Esophagus muscularis mucosa (tissue), 4 donors: Measurements from ENCODE around the gene SYTL1. TPM values are rescaled to one million over a fixed set of nuclear protein-coding genes. Genes with fewer than 3 reads are reported as not detected.

Experiments used
- DNase-seq: peaks from one replicate; pipeline ENCODE4 v3.0.0-alpha.2; 2017; ENCODE audit errors: extremely low spot score
- H3K27ac ChIP-seq, 4 donors: fragments of 200-600 bp; sonication (generic); replicated peaks in 1 of 4; 1 replicate in 3 of 4; 2 replicates in 1 of 4; pipeline ENCODE4 v1.5.1; 2016 to 2019; ENCODE audit warnings: mild to moderate bottlenecking in 1 of 4
- H3K27me3 ChIP-seq, 4 donors: fragments of 200-600 bp; sonication (generic); one replicate each; pipeline versions ENCODE4 v1.5.1 to v1.6.0; 2016 to 2019
- H3K36me3 ChIP-seq, 4 donors: fragments of 200-600 bp; sonication (generic); one replicate each; pipeline ENCODE4 v1.5.1; 2016 to 2019
- H3K4me1 ChIP-seq, 4 donors: fragments of 200-600 bp; sonication (generic); one replicate each; pipeline ENCODE4 v1.5.1; 2016 to 2019
- H3K4me3 ChIP-seq, 4 donors: fragments of 200-600 bp; sonication (generic); 1 replicate in 2 of 4; 2 replicates in 2 of 4; pipeline ENCODE4 v1.5.1; 2016 to 2019; ENCODE audit warnings: mild to moderate bottlenecking in 4 of 4, moderate library complexity in 1 of 4
- H3K9me3 ChIP-seq, 4 donors: fragments of 200-600 bp; sonication (generic); 1 replicate in 3 of 4; 2 replicates in 1 of 4; pipeline ENCODE4 v1.5.1; 2016 to 2019
- CTCF ChIP-seq, 3 experiments: fragments of 200-600 bp in 2 of 3; fragments of 450-650 bp in 1 of 3; sonication (generic) in 2 of 3; IDR thresholded peaks; one replicate each; pipeline ENCODE4 v1.5.1; 2017 to 2019; ENCODE audit warnings: antibody characterized with exemption in 3 of 3, mild to moderate bottlenecking in 2 of 3, moderate library complexity in 1 of 3
- EP300 ChIP-seq: sonication (generic); formaldehyde crosslinking; IDR thresholded peaks from one replicate; pipeline ENCODE4 v1.6.1; 2017; ENCODE audit warnings: antibody characterized with exemption
- POLR2A ChIP-seq: fragments of 450-650 bp; IDR thresholded peaks from one replicate; pipeline ENCODE4 v1.6.1; 2017; ENCODE audit warnings: antibody characterized with exemption, moderate library complexity, mild to moderate bottlenecking, low read depth
- POLR2AphosphoS5 ChIP-seq, 2 donors: sonication (generic); formaldehyde crosslinking; IDR thresholded peaks; one replicate each; pipeline ENCODE4 v1.6.1; 2017; ENCODE audit warnings: antibody characterized with exemption in 2 of 2
- WGBS: methylation state at CpG from one replicate; pipeline ENCODE4 v1.1.5; 2018; 5-methylcytosine and 5-hydroxymethylcytosine counted together
- intact Hi-C: fragments of 100-400 bp; cut with DNase I; formaldehyde crosslinking; loops from one replicate; pipeline ENCODE4 v1.15.1; 2023
- total RNA-seq, 4 donors: library from RNA; depleted of rRNA; stranded (reverse); fragments of >200 nt; gene quantifications; one replicate each; pipeline versions ENCODE4 v1.1.0 to v1.2.1, GENCODE V29; 2016

SYTL1 gene
- total RNA-seq, 4 donors from 2014 or later = 0.29 to 3.7 (median 1.5) TPM

DNA sequence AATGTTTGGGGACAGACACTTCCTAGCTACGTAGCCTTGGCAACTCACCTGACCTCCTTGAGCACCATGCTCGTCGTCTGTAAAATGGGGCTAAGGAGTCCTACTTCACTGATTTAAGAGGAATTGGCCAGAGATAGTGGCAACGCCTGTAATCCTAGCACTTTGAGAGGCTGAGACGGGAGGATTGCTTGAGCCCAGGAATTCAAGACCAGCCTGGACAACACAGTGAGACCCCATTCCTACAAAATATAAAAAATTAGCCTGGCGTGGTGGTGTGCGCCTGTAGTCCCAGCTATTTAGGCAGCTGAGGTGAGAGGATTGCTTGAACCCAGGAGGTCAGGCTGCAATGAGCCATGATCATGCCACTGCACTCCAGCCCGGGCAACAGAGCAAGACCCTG is 4.5 kb downstream of the SYTL1 start:
- Histone ChIP-seq H3K4me1 (peaks cover 23 to 41% (median 29%) of the 10 kb centered on the region in 4 donors), H3K27ac (no peak overlapping the region), H3K9me3 (no peaks in the 10 kb centered on the region), H3K36me3 (no peaks in the 10 kb centered on the region), H3K4me3 (no peak overlapping the region), H3K27me3 (peaks cover 0 to 40% (median 7%) of the 10 kb centered on the region in 4 donors)
- no peak for TF ChIP-seq POLR2A
- TF ChIP-seq POLR2AphosphoS5 (IDR thresholded peaks at IDR 0.05) = no peak
- no peak for TF ChIP-seq CTCF (IDR thresholded peaks at IDR 0.05)
- no peak for TF ChIP-seq EP300
- WGBS = 92% methylated on average over 8 of the region's 8 CpGs
- DNase-seq = no peak
- intact Hi-C loops = no loop called here

DNA sequence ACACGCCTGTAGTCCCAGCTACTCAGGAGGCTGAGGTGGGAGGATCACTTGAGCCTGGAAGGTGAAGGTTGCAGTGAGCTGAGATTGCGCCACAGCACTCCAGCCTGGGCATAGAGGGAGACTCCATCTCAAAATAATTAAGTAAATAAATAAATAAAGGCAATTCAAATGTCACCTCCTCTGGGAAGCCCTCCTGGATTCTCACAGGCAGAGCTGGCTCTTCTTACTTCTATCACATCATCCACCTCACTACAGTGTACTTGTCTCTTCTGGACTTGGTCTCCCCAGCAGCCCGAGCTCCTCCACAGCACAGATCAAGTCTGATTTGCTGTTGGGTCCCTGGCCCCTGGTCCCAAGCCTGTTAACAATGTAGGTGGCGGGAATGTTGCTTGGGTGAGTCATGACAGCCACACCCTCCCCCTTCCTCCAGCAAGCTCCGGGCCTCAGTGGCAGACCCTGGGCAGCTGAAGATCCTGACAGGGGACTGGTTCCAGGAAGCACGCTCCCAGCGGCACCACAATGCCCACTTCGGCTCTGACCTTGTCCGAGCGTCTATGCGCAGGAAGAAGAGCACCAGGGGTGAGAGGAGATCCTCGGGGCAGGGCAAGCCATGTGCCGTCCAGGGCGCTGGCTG is 5.3 kb downstream of the SYTL1 start:
- Histone ChIP-seq H3K36me3 (peaks cover 0 to under 1% (median 0%) of the 10 kb centered on the region in 4 donors), H3K27me3 (peaks cover 0 to 40% (median 7%) of the 10 kb centered on the region in 4 donors), H3K4me3 (no peak overlapping the region), H3K4me1 (peaks cover 23 to 38% (median 30%) of the 10 kb centered on the region in 4 donors), H3K9me3 (no peaks in the 10 kb centered on the region), H3K27ac (no peak overlapping the region)
- intact Hi-C loops = no loop called here
- no peak for DNase-seq
- 83% methylated on average over 14 of the region's 14 CpGs for WGBS
- TF ChIP-seq POLR2AphosphoS5 (IDR thresholded peaks at IDR 0.05) (no peak), CTCF (IDR thresholded peaks at IDR 0.05) (no peak), POLR2A (no peak), EP300 (no peak)

GRCh38 chr1:27348861-27349783 is 7.3 kb downstream of the SYTL1 start:
- H3K27ac ChIP-seq = no peak overlapping the region
- H3K4me1 ChIP-seq = peaks cover 23 to 32% (median 30%) of the 10 kb centered on the region in 4 donors
- 36% methylated on average over 24 of the region's 51 CpGs for WGBS
- no peaks in the 10 kb centered on the region for H3K9me3 ChIP-seq
- peaks cover 11 to 17% (median 14%) of the 10 kb centered on the region in 4 donors for H3K36me3 ChIP-seq
- no peak for TF ChIP-seq CTCF (IDR thresholded peaks at IDR 0.05)
- no peak for TF ChIP-seq POLR2A
- TF ChIP-seq POLR2AphosphoS5 (IDR thresholded peaks at IDR 0.05) = no peak
- TF ChIP-seq EP300 = no peak
- H3K4me3 ChIP-seq = peak overlapping the region; percentile 53 to 59 (median 56)
- no peak for DNase-seq
- intact Hi-C loops = no loop called here
- H3K27me3 ChIP-seq = peaks cover 0 to 40% (median 7%) of the 10 kb centered on the region in 4 donors

GRCh38 chr1:27349784-27350662 is 8.2 kb downstream of the SYTL1 start:
- Histone ChIP-seq H3K27me3 (peaks cover 0 to 40% (median 7%) of the 10 kb centered on the region in 4 donors), H3K27ac (no peak overlapping the region)

More at GRCh38 chr1:27349784-27350662, 8.2 kb downstream of the SYTL1 start:
- intact Hi-C loops = no loop called here
- peaks cover 23 to 32% (median 30%) of the 10 kb centered on the region in 4 donors for H3K4me1 ChIP-seq
- TF ChIP-seq EP300 = no peak
- peak in 1 of 3 experiments; percentile 23 for TF ChIP-seq CTCF (IDR thresholded peaks at IDR 0.05)
- TF ChIP-seq POLR2AphosphoS5 (IDR thresholded peaks at IDR 0.05) = peak in 1 of 2 donors; percentile 38
- peak overlapping the region; percentile 53 to 59 (median 56) for H3K4me3 ChIP-seq
- 47% methylated on average over 18 of the region's 84 CpGs for WGBS
- no peak for DNase-seq
- peaks cover 16 to 26% (median 23%) of the 10 kb centered on the region in 4 donors for H3K36me3 ChIP-seq
- H3K9me3 ChIP-seq = no peaks in the 10 kb centered on the region
